ENCODE data around the gene PSORS1C1. TPM values are rescaled to one million over a fixed set of nuclear protein-coding genes. Genes with fewer than 3 reads are reported as not detected.
A peak's percentile ranks its signal among the peaks of the same experiment; 100 is the strongest.
"Not testable (repeated sequence)": the region's sequence is repeated elsewhere in the genome, so short reads cannot be mapped to it uniquely, and the experiment has no call there.

The PSORS1C1 gene
- total RNA-seq, 1 experiment from 2014 or later = 0.67 TPM

- Histone ChIP-seq H3K4me1 (no peaks in the 10 kb centered on the region), H3K4me3 (no peak overlapping the region), H3K9me3 (replicated peaks) (no peaks in the 10 kb centered on the region), H3K36me3 (peaks cover 5% of the 10 kb centered on the region), H3K27me3 (no peaks in the 10 kb centered on the region), H3K27ac (no peak overlapping the region)
- DNase-seq = no peak
These were observed 54.0 kb downstream of the PSORS1C1 start for GRCh38 chr6:31168606-31169005.

GRCh38 chr6:31169123-31169857 is 54.7 kb downstream of the PSORS1C1 start:
- no peak for DNase-seq
- H3K4me3 ChIP-seq = no peak overlapping the region
- H3K9me3 ChIP-seq (replicated peaks) = no peaks in the 10 kb centered on the region
- no peak overlapping the region for H3K27ac ChIP-seq
- H3K36me3 ChIP-seq = peaks cover 3% of the 10 kb centered on the region; the same call in 1 of the 2 replicates
- no peaks in the 10 kb centered on the region for H3K4me1 ChIP-seq
- no peaks in the 10 kb centered on the region for H3K27me3 ChIP-seq

DNA sequence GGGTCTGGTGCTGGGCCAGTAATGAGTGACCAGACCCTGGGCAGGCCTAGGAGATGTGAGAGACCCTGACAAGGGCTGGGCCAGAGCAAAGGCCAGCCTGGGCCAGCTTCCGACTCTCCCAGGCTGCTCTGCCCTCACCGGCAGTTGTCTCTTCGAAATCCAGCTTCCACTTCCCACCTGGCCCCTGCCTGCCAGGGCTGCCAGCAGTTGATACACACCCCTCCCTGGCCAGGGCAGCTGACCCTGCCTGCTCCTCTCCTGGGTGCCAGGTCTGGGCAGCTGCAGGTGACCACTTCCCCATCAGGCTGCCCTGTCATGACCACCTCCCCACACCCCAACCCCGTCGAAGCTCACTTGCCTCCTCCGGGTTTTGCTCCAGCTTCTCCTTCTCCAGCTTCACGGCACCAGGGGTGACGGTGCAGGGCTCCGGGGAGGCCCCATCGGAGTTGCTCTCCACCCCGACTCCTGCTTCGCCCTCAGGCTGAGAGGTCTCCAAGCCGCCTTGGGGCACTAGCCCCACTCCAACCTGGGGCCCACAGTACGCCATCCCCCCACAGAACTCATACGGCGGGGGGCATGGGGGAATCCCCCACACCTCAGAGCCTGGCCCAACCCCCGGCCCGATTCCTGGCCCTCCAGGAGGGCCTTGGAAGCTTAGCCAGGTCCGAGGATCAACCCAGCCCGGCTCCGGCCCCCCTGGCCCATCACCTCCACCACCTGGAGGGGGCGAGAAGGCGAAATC is 55.4 kb downstream of the PSORS1C1 start:
- H3K36me3 ChIP-seq; H3K4me3 ChIP-seq; H3K27ac ChIP-seq; H3K9me3 ChIP-seq (replicated peaks); H3K27me3 ChIP-seq; H3K4me1 ChIP-seq; DNase-seq: not testable (repeated sequence)

DNA sequence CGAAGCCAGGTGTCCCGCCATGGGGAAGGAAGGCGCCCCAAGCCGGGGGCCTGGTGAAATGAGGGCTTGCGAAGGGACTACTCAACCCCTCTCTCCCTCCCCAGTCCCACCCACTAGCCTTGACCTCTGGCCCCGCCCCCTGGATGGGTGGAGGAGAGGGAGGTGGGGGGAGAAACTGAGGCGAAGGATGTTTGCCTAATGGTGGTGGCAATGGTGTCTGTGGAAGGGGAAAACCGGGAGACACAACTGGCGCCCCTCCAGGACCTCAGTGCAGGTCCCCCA is 55.9 kb downstream of the PSORS1C1 start, which contains the start of gene POU5F1:
Gene POU5F1 (minus strand): TSS at position 83 of the 282 bp plus-strand sequence. CDS start 62 bp downstream, at position 21.
- H3K4me3 ChIP-seq = no peak within 1 kb of the TSS
- H3K9me3 ChIP-seq (replicated peaks) = no peaks in the 10 kb centered on the region
- H3K27ac ChIP-seq = no peak within 1 kb of the TSS
- peaks cover 7% of the 10 kb centered on the region for H3K4me1 ChIP-seq
- DNase-seq = no peak
- H3K27me3 ChIP-seq = no peaks in the 10 kb centered on the region
- H3K36me3 ChIP-seq = no peaks in the 10 kb centered on the region

DNA sequence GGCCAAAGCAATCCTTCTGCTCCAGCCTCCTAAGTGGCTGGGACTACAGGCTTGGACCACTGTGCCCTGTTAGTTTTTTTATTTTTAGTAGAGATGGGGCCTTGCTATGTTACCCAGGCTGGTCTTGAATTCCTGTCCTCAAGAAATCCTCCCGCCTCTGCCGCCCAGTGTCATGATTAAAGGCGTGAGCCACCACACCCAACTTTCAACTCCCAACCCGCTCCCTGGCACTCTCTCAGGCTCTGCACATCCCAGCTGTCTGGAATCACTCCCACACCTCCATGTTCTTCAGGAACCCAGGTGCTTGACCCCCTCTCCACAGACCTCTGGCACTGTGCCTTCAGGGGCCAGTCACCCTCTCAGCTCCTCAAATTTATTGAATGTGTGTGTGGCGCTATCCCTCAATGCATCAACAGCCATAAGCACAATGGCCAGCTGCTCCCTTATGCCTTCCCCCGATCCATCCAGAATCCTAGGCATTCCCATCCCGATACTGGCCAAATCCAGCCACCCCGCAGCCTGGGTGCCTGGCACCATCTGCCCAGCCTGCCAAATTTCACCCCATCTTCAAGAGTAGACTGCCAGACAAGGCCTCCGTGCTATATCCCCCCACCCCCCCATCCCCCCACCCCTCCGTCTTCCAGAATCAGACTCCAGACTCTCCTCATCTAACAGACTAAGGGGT is 56.5 kb downstream of the PSORS1C1 start:
- no peak for DNase-seq
- Histone ChIP-seq H3K27me3 (no peaks in the 10 kb centered on the region), H3K4me1 (peaks cover 13% of the 10 kb centered on the region), H3K4me3 (no peak overlapping the region), H3K36me3 (no peaks in the 10 kb centered on the region), H3K9me3 (replicated peaks) (no peaks in the 10 kb centered on the region), H3K27ac (no peak overlapping the region)

DNA sequence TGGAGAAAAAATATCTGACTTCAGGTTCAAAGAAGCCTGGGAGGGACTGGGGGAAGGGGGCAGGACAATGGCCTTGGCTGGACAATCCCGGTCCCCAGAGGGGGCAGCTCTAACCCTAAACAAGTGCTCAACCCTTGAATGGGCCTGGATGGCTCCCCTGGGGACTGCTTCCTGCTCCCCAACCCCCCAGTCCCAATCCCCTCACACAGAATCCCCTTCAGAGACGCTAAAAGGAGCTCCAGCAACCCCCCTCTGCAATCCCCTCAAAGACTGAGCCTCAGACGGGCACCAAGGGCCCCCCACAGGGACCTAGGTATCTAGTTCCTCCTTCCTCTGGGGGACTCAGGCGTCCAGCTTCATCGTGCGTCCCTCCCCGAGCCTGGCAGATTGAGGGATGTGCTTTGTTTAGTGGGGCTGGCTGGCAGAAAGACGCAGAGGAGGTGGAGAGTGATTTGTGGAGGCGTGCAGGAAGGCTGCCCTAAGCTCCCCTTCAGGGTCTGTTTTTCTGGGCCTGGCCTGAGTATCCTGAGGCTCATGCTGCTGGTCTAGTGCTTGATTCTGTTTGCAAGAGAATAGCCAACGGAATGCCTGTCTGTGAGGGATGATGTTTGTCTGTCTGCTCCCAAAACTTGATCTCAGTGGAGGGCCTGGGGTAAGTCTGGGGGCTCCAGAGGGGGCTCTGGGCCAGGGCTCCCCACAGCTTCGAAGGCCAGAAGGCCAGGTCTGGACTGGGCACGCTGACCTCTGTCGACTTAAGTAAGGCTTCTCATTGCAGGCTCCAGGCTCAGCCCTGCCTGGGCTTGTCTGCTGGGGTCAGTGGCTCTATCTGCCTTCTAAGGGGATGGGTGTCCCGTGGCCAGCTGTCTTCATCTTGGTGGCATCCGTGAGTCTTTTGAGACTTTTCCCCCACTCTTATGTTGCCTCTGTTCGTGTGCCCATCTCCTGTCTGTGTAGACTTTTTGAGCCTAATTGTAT is 57.6 kb downstream of the PSORS1C1 start:
- no peaks in the 10 kb centered on the region for H3K9me3 ChIP-seq (replicated peaks)
- H3K27ac ChIP-seq = no peak overlapping the region
- no peaks in the 10 kb centered on the region for H3K27me3 ChIP-seq
- H3K36me3 ChIP-seq = no peaks in the 10 kb centered on the region
- H3K4me1 ChIP-seq = peaks cover 19% of the 10 kb centered on the region
- no peak for DNase-seq
- no peak overlapping the region for H3K4me3 ChIP-seq

GRCh38 chr6:31172973-31173384 is 58.4 kb downstream of the PSORS1C1 start:
- Histone ChIP-seq H3K36me3 (no peaks in the 10 kb centered on the region), H3K4me1 (peaks cover 19% of the 10 kb centered on the region), H3K27ac (no peak overlapping the region), H3K27me3 (no peaks in the 10 kb centered on the region), H3K9me3 (replicated peaks) (no peaks in the 10 kb centered on the region), H3K4me3 (no peak overlapping the region)
- no peak for DNase-seq

- DNase-seq = no peak
These were observed 58.8 kb downstream of the PSORS1C1 start for GRCh38 chr6:31173406-31173805.

GRCh38 chr6:31174378-31174777 is 59.8 kb downstream of the PSORS1C1 start:
- Histone ChIP-seq H3K9me3 (replicated peaks) (no peaks in the 10 kb centered on the region), H3K4me1 (peaks cover 19% of the 10 kb centered on the region), H3K4me3 (no peak overlapping the region), H3K27me3 (no peaks in the 10 kb centered on the region), H3K27ac (no peak overlapping the region), H3K36me3 (no peaks in the 10 kb centered on the region)
- DNase-seq = no peak

More at GRCh38 chr6:31173406-31173805, 58.8 kb downstream of the PSORS1C1 start:
- no peak overlapping the region for H3K4me3 ChIP-seq
- H3K9me3 ChIP-seq (replicated peaks) = no peaks in the 10 kb centered on the region
- H3K27ac ChIP-seq = no peak overlapping the region
- no peaks in the 10 kb centered on the region for H3K27me3 ChIP-seq
- H3K36me3 ChIP-seq = no peaks in the 10 kb centered on the region
- H3K4me1 ChIP-seq = peaks cover 19% of the 10 kb centered on the region

GRCh38 chr6:31175971-31176370 is 61.4 kb downstream of the PSORS1C1 start:
- peak; percentile 86 to 89 for DNase-seq
- Histone ChIP-seq H3K9me3 (replicated peaks) (no peaks in the 10 kb centered on the region), H3K4me3 (no peak overlapping the region), H3K4me1 (peaks cover 19% of the 10 kb centered on the region), H3K27ac (peak overlapping the region; percentile 44; the same call in 1 of the 2 replicates), H3K36me3 (peaks cover 7% of the 10 kb centered on the region), H3K27me3 (no peaks in the 10 kb centered on the region)

DNA sequence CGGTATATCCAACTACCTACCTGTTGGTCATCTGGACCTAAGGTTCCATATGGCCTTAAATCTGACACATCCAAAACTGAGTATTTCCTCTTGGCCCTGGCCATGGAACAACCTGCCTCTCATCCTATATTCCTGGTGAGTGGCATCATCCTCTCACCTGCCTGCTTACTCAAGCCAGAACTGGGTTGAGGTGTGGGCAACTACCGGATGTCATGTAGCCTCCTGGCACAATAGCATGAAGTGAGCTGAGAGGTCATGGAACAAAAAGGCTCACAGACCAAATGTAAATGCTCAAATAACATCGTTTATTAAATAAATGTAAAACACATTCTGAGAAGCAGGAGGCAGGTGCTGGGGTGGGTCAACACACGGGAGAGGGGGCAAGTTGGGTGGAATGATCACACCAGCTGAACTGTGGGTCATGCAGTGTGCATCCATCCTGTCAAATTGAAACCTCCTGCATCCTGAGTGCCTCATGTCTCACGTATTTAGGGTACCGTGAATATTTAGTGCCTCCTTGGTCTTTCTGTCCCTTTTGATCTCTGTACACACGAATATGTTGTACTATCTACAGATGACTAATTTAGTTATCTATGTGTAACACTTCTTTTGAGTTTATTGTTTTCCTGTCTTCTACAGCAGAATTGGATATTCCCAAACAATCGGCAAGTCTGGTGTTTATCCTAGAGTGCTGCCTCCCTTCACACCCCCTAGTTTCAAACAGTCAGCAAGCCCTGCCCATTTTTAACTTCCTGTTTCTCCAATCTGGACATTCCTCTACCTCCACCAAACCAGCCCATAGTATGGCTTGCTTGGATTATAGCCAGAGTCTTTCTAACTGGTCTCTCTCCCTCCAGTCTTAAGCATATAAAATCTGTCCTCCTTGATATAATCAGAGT is 63.8 kb downstream of the PSORS1C1 start:
- no peak overlapping the region for H3K4me3 ChIP-seq
- peaks cover 18% of the 10 kb centered on the region for H3K36me3 ChIP-seq
- peaks cover 19% of the 10 kb centered on the region for H3K4me1 ChIP-seq
- H3K27ac ChIP-seq = no peak overlapping the region
- no peaks in the 10 kb centered on the region for H3K27me3 ChIP-seq
- no peak for DNase-seq
- H3K9me3 ChIP-seq (replicated peaks) = no peaks in the 10 kb centered on the region

- no peak overlapping the region for H3K27ac ChIP-seq
- H3K4me1 ChIP-seq = peaks cover 19% of the 10 kb centered on the region
These were observed 64.4 kb downstream of the PSORS1C1 start for GRCh38 chr6:31179042-31179386.

DNA sequence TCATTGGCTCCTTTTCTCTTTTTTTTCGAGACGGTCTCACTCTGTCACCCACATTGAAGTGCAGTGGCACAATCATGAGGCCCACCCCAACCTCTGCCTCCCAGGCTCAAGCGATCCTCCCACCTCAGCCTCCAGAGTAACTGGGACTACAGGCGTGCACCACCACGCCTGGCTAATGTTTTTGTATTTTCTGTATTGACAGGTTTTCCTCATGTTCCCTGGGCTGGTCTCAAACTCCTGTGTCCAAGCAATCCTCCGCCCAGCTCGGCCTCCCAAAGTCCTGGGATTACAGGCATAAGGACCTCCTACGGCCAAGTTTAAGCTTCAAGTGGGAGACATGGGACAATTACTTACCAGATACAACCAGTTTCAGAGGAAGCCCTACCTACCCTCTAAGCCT is 65.3 kb downstream of the PSORS1C1 start:
- Histone ChIP-seq H3K27me3 (no peaks in the 10 kb centered on the region), H3K36me3 (peaks cover 18% of the 10 kb centered on the region), H3K9me3 (replicated peaks) (no peaks in the 10 kb centered on the region), H3K4me3 (no peak overlapping the region), H3K4me1 (peaks cover 18% of the 10 kb centered on the region), H3K27ac (no peak overlapping the region)
- DNase-seq = no peak

More at GRCh38 chr6:31179042-31179386, 64.4 kb downstream of the PSORS1C1 start:
- Histone ChIP-seq H3K27me3 (no peaks in the 10 kb centered on the region), H3K36me3 (peaks cover 18% of the 10 kb centered on the region), H3K4me3 (no peak overlapping the region), H3K9me3 (replicated peaks) (no peaks in the 10 kb centered on the region)
- no peak for DNase-seq

Data from SJCRH30 (cell line).